Renal cortex interstitium (tissue), 11 donors: ENCODE results near the gene RBM33. TPM values are rescaled to one million over a fixed set of nuclear protein-coding genes. Genes with fewer than 3 reads are reported as not detected.

Experiments
- DNase-seq, 11 donors: peaks; one replicate each; pipeline ENCODE4 v3.0.0-alpha.2; 2013; ENCODE audit warnings: low read depth in 9 of 11, low spot score in 4 of 11; ENCODE audit errors: extremely low read depth in 1 of 11
- polyA plus RNA-seq, 3 donors: library from polyadenylated mRNA; unstranded; fragments of 120-200 nt; gene quantifications; one replicate each; pipeline ENCODE4 v1.2.1, GENCODE V29; 2013; ENCODE audit not compliant: insufficient read length in 3 of 3

Gene RBM33
- polyA plus RNA-seq, 3 donors = 31.6 to 45.8 (median 37.7) TPM

GRCh38 chr7:155752756-155753445 lies 108.4 kb downstream of the RBM33 start:
- no peak for DNase-seq

DNA sequence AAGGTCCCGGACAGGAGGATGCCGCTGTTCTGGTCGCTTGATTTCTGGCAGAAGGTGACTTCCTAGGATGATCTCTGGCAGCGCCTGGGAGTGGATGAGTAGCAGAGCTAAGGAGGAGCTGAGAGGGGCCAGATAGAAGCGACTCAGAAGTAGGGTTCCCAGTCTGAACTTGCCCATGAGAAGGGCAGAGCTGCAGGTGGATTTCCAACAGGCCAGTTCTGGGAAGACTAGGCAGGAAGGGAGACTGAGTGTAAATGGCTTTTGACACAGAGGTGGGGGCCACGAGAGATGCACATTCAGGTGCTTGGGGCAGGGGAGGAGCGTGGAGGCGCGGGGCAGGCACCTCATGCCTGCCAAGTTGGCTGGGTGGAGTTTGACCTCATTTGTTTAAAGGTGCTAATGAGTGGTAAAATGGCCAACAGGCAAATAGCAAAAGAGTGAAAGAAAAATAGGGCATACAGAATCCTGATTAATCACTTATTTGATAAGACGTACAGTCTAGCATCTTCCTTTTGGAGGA lies 109.0 kb downstream of the RBM33 start:
- DNase-seq = no peak

DNA sequence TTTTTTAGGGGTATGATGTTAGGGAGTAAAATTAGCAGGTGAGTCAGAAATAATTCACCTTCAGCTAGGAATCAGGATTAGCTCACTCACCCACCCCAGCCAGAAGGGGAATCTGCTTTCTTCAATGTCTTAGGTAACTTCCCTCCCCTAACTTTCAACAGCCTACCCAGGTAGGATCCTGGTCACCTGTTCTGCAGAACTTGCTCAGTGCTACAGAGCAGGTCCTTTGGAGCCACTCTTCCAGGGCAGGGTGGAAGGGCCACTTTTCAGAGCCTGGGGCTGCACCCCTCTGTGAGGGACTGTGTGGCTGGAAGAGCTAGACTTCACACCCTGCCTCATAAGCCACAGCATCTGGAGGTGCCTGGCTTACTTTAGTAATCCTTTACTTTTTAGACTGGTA lies 109.7 kb downstream of the RBM33 start:
- DNase-seq = no peak

- DNase-seq = no peak
These were observed 110.6 kb downstream of the RBM33 start for GRCh38 chr7:155755026-155755425.

GRCh38 chr7:155756322-155756721 lies 111.9 kb downstream of the RBM33 start:
- DNase-seq = no peak

GRCh38 chr7:155758348-155758747 lies 113.9 kb downstream of the RBM33 start:
- DNase-seq = no peak

DNA sequence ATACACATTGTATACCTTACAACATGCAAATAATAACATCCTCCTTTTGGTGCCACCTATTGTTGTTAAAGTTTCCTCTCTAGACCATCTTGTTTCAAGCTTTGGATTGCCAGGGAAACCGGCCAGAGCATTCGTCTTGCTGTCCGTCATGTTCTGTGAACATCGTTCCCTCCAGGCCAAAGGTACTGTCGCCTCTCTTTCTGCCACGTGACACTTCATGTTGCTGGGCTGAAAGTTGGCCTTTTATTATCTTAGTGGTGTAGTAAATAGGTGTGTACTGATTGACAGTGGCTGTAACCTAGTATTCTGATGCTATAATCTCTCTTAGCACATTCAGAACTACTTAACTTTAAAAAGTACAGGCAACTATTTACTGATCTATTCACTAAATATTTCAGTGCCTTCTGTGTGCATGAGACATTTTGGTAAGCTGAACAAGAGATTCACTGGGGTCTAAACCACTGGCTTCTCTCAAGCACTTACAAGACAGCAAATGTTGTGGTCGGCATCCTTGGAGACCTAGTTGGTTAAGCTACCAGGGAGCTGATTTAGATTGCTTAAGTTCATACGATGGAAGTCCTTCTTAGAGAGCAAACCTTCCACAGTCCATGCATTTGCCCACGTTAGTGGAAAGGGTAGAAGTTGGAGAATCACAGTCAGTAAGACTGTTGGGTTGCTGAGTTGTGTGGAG lies 115.4 kb downstream of the RBM33 start:
- no peak for DNase-seq

- DNase-seq = no peak
These were observed 116.7 kb downstream of the RBM33 start for GRCh38 chr7:155761162-155761561.

- no peak for DNase-seq
These were observed 117.6 kb downstream of the RBM33 start for GRCh38 chr7:155762036-155762435.

DNA sequence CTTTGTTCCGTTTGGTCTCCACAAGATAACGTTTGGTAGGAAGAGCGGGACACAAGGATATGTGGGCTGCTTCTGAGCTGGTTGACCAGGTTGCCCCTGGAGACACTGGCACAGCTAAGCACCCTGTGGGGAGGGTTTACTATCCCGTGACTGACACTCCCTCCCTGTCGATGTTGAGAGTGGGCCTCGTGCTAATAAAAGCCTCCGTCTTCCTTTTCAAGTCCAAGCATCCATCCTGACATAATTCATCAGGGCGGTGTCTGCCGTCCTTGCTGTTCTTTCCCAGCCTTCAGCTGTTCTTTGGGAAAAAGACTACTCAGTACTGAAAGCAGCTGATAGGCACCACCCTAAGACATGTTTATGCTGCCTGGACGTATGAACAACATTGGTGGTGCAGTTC lies 118.2 kb downstream of the RBM33 start:
- DNase-seq = no peak

- no peak for DNase-seq
These were observed 118.7 kb downstream of the RBM33 start for GRCh38 chr7:155763122-155763521.

- no peak for DNase-seq
These were observed 119.4 kb downstream of the RBM33 start for GRCh38 chr7:155763691-155764437.

- no peak for DNase-seq
These were observed 120.0 kb downstream of the RBM33 start for GRCh38 chr7:155764438-155764793.

DNA sequence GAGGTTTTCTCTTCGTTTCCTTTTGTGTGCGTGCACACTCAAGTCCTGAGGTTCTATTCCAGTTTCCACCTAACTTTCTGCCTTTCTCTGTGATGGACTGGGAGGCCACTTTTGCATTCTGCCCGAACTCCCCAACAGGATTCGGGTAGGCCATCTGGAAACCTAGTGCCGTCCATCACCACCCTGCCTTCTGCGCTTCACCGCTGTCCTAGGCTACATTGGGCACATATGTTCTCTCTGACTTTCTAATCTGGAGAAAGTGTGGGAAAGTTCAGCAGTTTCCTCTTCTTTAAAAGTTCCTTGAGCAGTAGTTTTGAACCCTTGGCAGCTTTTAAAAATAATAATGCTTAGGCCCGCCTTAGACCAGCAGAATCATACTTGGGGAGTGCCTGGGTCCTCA lies 121.0 kb downstream of the RBM33 start:
- DNase-seq = no peak

GRCh38 chr7:155766386-155766785 lies 121.9 kb downstream of the RBM33 start:
- DNase-seq = no peak

- DNase-seq = no peak
These were observed 122.8 kb downstream of the RBM33 start for GRCh38 chr7:155766966-155767916.

DNA sequence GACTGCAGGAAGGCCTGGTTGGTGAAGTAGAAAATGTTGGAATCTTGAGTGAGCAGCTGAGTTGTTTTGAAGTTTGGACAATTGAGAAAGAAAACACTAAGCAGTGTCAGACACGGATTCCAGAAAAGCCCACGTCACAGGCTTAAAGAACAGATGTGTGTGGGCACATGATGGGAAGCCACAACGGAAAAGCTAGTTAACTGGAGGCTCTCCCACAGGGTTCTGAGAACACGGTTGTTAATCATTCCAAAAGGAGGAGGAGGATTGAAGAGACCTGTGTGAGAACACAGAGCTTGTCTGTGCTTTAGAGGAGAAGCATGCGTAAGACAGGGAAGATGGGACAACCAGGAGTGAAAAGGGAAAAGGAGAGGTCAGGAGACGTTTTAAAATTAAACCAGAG lies 125.2 kb downstream of the RBM33 start:
- DNase-seq = peak in 1 of 11 donors; percentile 29

DNA sequence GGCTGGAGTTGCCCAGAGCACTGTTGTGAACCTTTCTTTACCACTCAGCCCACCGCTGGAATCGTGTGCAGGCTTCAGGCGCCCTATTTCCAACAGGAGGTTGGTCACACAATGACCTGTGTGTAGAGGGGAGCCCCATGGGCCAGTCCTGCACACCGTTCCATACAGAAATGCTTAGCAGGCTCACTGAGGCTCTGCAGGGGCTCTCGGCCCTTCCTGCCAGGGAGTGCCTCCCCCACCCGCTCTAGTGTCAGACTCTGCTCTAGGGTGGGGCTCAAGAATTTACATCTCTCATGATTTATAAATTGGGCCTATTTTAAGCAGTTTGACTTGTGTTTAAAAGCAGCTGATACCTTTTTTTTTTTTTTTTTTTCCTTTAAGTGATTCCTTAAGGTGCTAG lies 125.8 kb downstream of the RBM33 start:
- DNase-seq = no peak

GRCh38 chr7:155773531-155773930 lies 129.1 kb downstream of the RBM33 start:
- no peak for DNase-seq
